LNCAP (cell line): Measurements from ENCODE around the gene AMZ1.

Source experiments
- TF ChIP-seq, protein P1 (sequence below): fragments of 450-650 bp; IDR thresholded peaks from 2 replicates; pipeline ENCODE4 v1.5.1; 2017; ENCODE audit warnings: mild to moderate bottlenecking

Gene AMZ1

GRCh38 chr7:2728316-2729030, 40.5 kb downstream of the AMZ1 start:
- TF ChIP-seq, protein P1, sequence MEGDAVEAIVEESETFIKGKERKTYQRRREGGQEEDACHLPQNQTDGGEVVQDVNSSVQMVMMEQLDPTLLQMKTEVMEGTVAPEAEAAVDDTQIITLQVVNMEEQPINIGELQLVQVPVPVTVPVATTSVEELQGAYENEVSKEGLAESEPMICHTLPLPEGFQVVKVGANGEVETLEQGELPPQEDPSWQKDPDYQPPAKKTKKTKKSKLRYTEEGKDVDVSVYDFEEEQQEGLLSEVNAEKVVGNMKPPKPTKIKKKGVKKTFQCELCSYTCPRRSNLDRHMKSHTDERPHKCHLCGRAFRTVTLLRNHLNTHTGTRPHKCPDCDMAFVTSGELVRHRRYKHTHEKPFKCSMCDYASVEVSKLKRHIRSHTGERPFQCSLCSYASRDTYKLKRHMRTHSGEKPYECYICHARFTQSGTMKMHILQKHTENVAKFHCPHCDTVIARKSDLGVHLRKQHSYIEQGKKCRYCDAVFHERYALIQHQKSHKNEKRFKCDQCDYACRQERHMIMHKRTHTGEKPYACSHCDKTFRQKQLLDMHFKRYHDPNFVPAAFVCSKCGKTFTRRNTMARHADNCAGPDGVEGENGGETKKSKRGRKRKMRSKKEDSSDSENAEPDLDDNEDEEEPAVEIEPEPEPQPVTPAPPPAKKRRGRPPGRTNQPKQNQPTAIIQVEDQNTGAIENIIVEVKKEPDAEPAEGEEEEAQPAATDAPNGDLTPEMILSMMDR, result no peak

GRCh38 chr7:2729031-2729892, 41.3 kb downstream of the AMZ1 start:
- TF ChIP-seq, protein P1, result no peak

GRCh38 chr7:2729893-2730716, 42.1 kb downstream of the AMZ1 start:
- TF ChIP-seq, protein P1, result no peak

GRCh38 chr7:2730846-2731770, 43.1 kb downstream of the AMZ1 start:
- TF ChIP-seq, protein P1, result no peak

- TF ChIP-seq, protein P1, result no peak
Measured at GRCh38 chr7:2732388-2732787, 44.4 kb downstream of the AMZ1 start.

DNA sequence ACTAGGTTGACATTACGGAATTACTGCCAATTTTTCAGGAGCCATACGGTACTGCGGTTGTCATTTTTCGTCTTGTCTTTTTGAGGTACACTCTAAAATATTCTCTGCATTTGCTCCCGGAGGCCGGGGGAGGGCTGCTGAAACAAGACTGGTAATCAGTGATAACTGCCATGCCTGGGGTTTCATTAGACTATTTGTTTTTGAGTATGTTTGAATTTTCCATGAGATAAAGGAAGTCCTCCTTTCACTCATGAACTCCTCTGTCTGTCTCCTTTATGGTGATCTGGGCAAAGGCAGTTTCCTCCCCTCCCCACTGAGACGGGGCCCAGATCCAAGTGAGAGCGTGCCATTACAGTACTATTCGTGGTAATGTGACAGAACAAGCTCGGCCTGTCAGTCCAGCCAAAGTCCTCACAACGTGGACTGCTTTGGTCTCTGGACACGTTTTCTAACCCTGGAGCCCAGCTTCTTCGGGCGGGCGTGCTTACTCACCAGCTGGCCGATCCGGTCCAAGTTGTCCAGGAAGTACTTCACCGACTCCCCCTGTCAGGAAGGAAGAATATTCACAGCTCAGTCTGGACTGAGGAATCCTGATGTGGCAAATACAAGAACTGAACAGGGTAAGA, 45.1 kb downstream of the AMZ1 start:
- TF ChIP-seq, protein P1, result no peak
